GM21786 (cell line): Measurements from ENCODE around the gene MYBPH.

Experiments used
- ATAC-seq: cut with Tn5 transposase; IDR thresholded peaks from one replicate; pipeline ENCODE4 v1.9.1; 2021; ENCODE audit not compliant: unreplicated experiment

MYBPH gene, protein sequence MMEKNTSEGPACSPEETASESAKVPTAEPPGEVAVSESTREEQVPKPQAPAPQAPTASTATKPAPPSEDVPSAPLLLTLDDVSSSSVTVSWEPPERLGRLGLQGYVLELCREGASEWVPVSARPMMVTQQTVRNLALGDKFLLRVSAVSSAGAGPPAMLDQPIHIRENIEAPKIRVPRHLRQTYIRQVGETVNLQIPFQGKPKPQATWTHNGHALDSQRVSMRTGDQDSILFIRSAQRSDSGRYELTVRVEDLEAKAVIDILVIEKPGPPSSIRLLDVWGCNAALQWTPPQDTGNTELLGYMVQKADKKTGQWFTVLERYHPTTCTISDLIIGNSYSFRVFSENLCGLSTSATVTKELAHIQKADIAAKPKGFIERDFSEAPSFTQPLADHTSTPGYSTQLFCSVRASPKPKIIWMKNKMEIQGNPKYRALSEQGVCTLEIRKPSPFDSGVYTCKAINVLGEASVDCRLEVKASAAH

DNA sequence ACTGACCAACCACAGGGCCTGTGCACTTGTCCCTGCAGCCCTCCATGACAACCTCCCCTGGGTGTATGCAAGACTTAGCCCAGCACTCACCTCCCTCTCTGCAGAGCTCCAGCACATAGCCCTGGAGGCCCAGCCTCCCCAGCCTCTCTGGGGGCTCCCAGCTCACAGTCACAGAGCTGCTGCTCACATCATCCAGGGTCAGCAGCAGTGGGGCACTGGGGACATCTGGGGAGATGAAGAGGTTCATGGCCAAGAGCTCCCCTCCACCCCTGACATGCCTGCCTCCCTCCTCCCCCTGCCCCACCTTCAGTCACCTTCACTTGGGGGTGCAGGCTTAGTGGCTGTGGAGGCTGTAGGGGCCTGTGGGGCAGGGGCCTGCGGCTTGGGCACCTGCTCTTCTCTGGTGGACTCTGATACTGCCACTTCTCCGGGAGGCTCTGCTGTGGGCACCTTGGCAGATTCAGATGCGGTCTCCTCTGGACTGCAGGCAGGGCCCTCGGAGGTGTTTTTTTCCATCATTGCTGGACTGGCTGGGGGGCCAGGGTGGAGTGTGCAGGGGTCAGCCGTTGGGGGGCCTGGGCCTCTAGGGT, at the start of gene MYBPH:
TSS of gene MYBPH (minus strand) at position 590 of the 590 bp plus-strand sequence. CDS start at position 519, 71 bp downstream.
- ATAC-seq, result no peak

DNA sequence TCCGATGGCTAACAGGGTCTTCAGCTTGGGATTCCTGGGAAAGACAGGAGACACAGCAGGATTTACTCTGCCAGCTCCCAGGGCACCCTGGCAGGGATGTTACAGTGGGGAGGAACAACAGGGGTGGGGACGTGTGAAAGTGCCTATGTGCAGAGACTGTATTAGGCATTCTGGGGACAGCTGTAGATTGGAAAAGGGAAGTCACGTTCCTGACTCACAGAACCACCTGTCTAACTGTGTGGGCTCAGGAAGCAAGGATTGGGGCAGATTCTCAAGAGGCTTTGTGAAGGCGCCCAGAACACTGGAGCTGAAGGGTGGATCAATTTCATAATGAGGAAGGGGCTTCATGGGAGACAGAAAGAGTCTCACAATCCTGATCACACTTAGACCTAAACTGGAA, 49.4 kb upstream of the MYBPH start:
- no peak for ATAC-seq

DNA sequence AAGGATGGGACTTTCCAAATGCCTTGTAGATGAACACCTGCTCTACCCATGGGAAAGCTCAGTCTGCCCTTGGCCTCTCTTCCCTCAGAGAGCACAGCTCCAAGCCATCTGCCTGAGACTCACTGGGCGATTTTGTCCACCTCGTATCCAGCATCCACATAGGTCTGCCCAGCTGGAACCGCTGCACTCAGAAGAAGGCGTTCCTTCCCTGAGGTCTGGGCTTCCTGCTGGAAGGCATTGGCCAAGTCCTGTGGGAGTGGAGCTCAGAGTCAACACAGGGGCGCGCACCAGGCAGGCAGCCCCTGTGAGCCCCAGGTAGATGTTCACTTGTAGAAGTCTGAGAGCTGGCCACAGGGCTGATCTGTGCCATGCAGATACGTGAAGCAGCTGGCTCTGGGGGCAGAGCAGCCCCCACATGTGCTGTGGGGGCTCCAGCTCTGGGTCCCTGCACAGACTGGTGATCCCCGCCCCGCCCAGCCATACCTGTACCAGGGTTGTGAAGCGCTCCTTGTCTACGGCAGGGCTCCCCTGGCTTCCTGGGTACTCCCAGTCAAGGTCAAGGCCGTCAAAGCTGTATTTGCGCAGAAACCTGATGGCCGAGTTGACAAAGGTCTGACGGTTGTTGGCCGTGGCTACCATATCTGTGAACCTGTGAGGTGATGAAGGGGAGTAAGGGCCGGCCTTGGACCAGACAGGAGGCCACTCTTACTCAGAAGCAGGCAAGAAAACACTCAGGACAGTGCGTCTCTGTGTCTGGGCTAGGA, 47.6 kb upstream of the MYBPH start:
- ATAC-seq, result no peak

DNA sequence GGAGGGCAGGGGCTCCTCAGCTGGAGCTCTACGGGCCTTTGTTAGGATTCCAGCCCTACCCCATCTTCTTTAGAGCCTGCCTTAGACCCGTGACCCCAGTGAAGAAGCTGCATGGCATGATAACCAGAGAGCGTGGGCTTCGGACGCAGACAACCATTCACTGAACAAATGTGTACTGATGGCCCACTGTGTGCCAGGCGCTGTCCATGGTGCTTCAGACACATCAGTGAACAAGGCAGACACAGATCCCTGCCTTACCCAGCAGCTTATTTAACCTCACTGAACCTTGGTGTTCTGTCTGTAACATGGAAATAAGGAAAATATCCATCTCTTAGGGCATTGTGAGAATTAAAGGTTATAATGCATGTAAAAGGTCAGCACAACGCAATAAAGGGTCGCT, 44.3 kb upstream of the MYBPH start:
- no peak for ATAC-seq

DNA sequence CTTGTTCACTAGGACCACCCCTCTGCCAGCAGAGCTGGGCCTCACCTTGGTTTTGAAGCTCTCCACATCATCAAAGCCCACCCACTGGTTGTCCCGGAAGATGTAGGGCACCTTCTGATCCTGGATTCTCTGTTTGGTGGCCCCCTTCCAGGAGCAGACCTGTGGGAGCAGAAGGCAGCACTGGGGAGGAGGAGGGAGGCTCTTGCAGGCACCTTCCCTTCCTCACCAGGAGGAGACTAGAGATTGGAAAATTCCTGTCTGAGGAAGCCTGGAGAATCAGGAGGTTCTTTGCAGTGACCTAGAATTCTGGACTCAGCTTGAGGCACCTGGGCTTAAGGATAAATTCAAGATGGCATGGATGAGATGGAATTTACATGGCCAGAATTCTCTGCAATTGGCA, 43.5 kb upstream of the MYBPH start:
- ATAC-seq, result no peak

DNA sequence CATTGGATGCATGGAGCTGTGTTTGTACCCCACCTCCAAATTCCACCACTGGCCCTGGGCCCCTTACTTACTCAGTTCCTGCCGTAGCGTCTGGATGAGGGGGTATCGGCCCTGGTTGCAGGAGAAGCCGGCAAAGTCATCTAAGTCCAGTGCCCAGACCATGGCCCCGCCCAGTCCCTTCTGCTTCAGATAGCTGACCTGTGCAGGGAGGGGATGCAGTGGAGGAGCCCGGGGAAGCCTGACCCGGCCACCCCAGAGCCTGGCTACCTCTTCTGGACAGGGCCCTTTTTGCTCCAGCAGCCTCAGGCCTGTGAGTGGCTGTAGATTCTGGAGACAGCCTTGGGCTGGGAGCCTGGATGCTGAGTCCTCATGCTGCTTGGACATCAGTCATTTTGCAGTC, 42.0 kb upstream of the MYBPH start:
- ATAC-seq, result no peak

DNA sequence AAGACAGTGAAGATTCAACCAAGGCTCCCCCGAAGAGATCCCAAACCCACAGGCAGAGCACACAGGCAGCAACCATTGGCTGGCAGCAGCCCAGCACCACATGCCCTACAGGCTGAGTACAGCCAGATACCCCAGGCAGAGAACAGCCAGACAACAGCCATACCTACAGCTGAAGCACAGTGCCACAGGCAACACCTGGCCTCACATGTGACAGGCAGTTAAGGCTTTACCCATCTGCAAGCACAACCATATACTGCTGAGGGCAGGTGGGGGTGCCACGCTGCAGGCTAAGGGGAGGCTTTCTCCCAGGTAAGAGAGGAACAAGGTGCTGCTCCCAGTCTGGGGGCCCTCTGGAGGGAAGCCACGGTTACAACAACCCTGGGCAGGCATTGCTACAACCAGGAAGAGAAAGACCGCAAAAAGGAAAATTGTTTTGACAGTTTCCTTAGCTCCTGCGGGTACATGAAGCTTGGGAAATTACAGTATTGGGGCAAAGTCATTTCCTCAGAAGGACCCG, 41.6 kb upstream of the MYBPH start:
- no peak for ATAC-seq

DNA sequence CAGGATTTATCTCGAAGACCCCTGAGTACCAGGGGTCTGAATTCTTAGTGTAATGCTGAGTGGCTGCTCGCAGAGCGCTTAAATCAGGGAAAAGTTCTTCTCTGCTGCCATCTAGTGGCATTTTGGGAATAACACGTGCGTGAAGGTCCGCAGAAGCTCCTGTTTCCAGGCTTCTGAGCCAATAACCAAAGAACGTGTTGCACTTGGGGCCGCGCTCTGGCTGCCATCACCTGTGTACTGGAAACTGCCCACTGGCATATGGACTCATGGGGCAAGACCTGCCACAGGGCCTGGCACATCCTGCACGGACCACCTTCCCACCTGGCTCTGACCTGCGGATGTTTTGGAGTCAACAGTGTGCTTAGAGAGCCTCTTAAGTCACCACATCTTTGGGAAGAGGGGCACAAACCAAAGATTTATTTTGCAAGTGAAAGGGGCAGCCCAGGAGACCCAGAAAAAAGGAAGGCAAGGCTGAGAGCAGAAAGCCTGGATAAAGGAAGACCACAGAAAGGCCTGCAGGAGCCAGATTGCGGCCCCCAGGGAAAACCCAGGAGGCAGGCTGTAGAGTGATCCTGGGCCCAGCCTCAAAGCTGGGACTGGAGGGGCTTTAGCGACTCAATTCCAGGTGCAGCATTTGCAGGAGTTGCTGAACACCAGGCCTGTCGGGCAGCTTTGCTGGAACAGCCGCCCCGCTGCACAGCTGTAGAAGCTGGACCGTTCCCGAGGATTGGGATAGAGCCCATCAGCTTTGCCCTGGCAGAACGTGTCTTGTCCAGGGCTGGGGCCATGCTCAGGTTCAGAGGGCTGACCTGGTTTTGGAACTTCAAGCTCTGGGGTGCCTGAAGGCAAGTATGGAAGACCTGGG, 40.9 kb upstream of the MYBPH start:
- ATAC-seq, result no peak

DNA sequence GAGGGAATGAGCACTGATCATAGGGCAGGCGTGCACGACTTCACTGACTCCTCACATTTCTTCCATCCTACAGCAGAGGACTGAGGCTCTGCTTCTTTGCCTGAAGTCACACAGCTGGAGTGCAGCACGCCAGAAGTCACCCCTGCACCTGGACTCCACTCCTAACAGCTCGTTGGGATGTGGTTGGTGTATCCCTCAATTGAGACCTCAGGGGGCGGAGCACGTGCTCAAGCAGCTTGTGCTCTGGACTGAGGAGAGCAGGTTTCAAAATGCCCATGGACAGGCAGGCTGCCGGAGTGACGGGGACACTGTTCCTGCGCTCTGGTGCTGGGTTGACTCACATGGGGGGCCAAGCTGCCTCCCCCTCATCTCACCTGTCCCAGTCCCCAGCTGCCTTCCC, 39.9 kb upstream of the MYBPH start:
- ATAC-seq, result no peak

DNA sequence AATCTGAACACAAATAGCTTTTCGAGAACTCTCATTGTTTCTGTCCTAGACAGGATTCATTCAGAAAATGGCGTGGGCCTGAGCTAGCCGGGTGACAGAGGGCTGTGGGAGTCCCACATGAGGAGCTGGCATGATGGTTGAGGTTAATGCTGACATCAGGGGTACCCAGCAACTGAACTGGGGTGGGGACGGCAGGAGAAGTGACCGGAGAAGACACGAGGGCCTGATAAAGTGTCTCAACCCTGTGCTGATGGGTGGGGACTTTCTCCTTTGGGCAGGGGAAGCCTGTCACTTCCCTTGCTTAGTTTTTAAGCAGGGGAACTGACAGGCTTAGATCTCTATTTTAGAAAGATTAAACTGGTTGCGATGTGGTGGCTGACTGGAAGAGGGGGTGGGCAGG, 39.2 kb upstream of the MYBPH start:
- no peak for ATAC-seq

DNA sequence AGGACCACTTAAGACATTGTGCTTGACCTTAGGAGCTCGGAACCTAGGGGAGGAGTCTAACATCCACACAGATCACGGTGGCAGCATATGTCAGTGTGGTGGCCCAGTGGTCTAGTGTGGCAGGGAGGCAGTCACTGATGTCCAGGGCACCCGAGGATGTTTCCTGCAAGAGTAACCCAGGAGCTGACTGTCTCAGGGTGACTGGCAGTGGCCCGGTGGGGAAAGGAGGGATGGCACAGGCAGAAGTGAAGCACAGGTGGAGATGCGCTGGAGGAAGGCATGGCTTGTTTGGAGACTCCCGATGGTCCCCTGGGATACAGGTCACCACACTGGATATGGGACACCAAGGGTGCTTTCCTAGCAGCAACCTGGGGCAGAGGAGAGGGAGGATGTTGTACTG, 37.5 kb upstream of the MYBPH start:
- no peak for ATAC-seq

DNA sequence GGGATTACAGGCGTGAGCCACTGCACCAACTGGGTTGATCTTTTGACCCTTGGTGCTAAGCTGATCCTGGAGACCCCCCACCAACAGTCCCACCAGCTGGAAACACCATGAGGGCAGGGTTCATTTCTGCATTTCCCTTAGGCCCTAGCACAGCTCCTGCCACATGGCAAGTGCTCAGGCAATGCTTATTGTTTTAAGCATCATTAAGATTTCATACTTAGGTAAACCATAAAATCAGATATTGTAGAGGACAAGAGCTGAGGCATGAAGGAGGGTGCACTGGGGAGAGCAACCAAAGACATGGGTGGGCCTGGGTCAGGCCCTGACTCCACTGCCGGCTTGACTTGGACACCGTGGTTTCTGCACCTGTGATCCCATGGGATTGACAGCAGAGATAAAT, 36.2 kb upstream of the MYBPH start:
- no peak for ATAC-seq

DNA sequence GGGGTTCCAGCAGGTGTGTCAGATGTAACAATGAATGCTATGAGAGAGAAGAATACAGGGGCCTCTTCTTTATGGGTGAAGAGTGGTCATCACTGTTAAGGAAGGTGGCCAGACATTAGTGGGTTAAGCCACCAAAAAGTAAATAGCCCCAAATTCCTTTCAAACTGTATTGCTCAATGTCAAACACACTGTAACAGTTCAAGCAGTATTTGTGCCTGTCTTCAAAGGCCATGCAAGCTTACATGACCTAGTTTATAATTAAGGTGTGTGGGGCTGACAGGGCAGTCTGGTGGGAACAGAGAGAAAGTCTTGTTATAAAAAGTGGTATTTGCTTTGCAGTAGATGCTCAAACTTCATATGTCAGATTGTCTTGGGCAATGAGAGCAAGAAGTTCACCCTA, 35.4 kb upstream of the MYBPH start:
- ATAC-seq, result no peak

DNA sequence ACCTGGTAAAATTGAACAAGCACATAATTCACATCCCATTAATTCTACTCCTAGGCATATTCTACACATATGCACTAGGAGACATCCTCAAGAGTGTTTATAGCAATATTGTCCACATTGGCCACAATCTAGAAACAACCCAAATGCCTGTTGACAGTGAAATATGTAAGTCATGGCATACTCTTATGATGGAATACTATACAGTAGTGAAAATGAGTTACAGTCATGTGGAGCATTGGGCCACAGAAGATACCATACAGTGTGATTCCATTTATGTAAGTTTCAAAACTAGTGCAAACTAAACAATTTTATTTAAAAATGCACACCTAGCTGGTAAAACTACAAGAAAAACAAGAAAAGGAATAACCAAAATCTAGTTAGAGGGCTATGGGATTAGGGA, 34.7 kb upstream of the MYBPH start:
- no peak for ATAC-seq

DNA sequence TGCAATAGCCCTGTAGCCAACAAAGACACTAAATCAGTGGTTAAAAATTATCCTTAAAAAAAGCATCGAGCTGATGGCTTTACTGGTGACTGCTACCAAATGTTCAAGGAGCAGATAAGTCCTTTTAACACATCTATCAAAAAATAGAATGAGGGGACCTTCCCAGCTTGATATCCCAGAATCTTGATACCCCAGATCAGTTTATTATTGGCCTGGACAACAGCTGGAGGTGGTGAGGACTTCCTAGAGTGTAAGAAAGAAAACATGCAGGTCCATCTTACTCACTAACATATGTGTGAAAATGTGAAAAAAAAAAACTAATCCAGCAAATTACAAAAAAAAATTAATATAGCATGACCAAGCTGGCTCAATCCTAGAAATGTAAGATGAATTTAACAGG, 32.6 kb upstream of the MYBPH start:
- ATAC-seq, result no peak

DNA sequence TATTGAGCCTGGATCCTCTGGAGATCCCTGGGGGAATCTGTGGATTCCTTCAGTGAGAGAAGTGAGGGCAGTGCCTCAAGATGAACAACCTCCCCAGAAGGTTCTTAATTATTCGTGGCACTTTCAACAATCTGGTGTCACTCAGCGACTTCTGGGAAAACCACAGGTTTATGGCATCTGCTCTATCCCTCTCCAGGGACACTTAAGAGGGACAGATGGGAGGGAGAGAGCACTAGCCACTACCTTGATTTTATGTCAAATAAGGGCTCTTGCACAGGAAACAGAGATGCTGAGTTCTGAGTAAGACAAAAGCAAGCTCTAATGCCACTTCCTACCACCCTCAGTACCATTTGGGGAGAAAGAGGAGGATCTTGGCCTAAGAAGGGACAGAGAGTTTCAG, 32.1 kb upstream of the MYBPH start:
- ATAC-seq, result no peak

DNA sequence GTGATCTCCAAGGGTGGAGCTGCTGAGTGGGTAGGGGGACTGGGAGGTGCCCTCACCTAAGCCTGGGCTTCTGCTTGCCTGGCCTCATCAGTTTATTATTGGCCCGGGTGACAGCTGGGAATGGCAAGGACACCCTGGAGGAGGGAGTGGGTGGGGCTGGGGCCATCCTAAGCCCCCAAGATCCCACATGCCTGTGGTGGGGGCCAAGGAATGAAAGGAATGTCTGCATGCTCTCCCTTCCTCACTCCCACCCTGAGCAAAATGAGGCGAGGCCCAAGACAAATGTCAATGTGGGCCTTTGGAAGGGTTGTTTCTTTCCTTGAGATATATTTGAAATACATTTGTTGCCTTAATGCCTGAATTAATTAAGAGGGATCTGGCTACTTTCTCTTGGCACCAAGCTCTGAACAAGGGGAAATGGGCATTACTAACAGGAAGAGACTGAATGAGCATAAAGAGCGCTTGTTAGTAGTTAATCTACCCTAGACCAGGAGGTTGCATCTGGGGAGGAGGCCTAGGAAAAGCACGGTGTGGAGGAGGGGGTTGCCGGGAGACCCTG, 30.6 kb upstream of the MYBPH start:
- ATAC-seq, result no peak

DNA sequence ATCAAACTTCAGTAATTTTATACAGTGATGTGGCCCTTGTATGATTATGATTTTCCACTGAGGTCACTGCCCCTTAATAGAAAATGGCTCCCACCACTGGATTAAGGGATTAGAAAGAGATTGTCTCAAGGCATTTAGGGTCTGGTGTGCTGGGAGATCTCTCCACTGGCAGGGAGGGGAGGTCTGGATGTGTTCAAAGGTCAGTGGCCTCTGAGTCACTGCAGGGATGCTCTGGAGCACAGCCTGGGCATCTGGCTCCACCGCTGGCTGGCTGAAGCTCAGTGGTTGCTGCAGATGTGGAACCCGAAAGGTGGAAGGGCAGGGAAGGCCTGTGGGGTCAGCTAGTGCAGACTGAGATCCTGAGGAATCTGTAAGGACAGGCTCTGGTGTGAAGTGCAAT, 29.1 kb upstream of the MYBPH start:
- ATAC-seq, result no peak

DNA sequence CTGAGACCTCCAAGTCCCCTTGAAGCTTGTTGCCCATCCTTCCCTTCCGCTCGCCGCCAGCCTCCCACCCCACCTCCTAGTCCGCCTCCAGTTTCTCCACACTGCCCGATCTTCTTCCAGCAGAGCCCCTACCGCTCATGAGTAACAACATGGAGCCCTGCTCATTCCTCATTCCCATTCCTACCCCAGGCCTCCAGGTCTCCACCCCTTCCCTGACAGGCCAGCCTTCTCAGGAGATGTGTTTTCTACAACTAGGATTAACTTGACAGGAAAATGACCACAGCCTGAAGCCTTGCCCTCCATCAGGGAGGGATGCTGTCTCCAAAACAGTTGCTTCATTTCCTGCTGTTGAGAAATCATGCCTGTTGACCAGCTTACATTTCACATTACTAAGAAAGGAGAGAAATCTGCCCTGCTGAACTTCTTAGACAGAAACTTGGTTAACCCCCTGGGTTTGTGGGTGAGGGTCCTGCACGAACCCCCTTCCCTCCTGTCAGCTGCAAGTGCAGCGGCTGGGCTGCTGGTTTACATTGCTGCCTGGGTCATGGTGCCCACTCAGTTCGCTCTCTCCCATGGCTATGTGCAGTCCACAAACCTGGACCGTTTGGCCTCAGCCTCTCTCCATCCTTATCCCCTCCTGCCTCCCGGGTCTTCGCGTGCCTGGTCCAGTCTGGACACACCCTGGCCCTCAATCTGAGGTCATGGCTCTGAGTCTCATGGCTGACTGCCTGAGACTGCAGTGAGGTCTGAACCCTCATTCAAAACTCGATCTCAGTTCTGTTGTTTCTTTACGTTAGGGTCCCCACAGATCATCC, 27.0 kb upstream of the MYBPH start:
- ATAC-seq, result no peak
